GM21529 (cell line): ENCODE measurements around the gene ALKBH5.

Experiments
- ATAC-seq: cut with Tn5 transposase; IDR thresholded peaks from one replicate; pipeline ENCODE4 v1.9.1; 2021; ENCODE audit not compliant: unreplicated experiment

ALKBH5 gene

GRCh38 chr17:18238299-18238698 is 54.7 kb downstream of the ALKBH5 start:
- no peak for ATAC-seq

GRCh38 chr17:18240449-18240848 is 56.8 kb downstream of the ALKBH5 start:
- no peak for ATAC-seq

GRCh38 chr17:18241229-18241871 is 57.7 kb downstream of the ALKBH5 start:
- ATAC-seq, result no peak

GRCh38 chr17:18245038-18245776 is 61.6 kb downstream of the ALKBH5 start:
- ATAC-seq, result no peak

GRCh38 chr17:18246109-18246725 is 62.6 kb downstream of the ALKBH5 start:
- ATAC-seq, result no peak

- ATAC-seq, result no peak
Observed at GRCh38 chr17:18246880-18247612, 63.4 kb downstream of the ALKBH5 start.

GRCh38 chr17:18247613-18248001 is 64.0 kb downstream of the ALKBH5 start:
- no peak for ATAC-seq

- ATAC-seq, result no peak
Observed at GRCh38 chr17:18248300-18248731, 64.7 kb downstream of the ALKBH5 start.

GRCh38 chr17:18248811-18249210 is 65.2 kb downstream of the ALKBH5 start:
- ATAC-seq, result no peak

- no peak for ATAC-seq
Observed at GRCh38 chr17:18250259-18250658, 66.6 kb downstream of the ALKBH5 start.

GRCh38 chr17:18250708-18251107 is 67.1 kb downstream of the ALKBH5 start:
- no peak for ATAC-seq

- ATAC-seq, result no peak
Observed at GRCh38 chr17:18251204-18251603, 67.6 kb downstream of the ALKBH5 start.

- ATAC-seq, result no peak
Observed at GRCh38 chr17:18252160-18252559, 68.5 kb downstream of the ALKBH5 start.

- ATAC-seq, result no peak
Observed at GRCh38 chr17:18253187-18253884, 69.7 kb downstream of the ALKBH5 start.

- ATAC-seq, result no peak
Observed at GRCh38 chr17:18253947-18254821, 70.6 kb downstream of the ALKBH5 start.

- ATAC-seq, result no peak
Observed at GRCh38 chr17:18254888-18255649, 71.4 kb downstream of the ALKBH5 start.

- ATAC-seq, result no peak
Observed at GRCh38 chr17:18256351-18256750, 72.7 kb downstream of the ALKBH5 start.

GRCh38 chr17:18256776-18257175 is 73.1 kb downstream of the ALKBH5 start:
- ATAC-seq, result no peak
